ENCODE data around the gene RIPK3. TPM values are rescaled to one million over a fixed set of nuclear protein-coding genes. Genes with fewer than 3 reads are reported as not detected.

Gene RIPK3
- total and polyA plus RNA-seq, 8 donors: 6.4 to 42.6 (median 13.5) TPM

- 8 to 16% (median 14%) methylated on average over 42 to 56 of the region's 56 CpGs for WGBS, 5 donors
- H3K27ac ChIP-seq: peak overlapping the region in 3 of 5 donors; percentile 38 to 81 (median 47)
- peaks cover 0 to 29% (median 8%) of the 10 kb centered on the region in 3 donors for H3K27me3 ChIP-seq
- H3K9me3 ChIP-seq: no peaks in the 10 kb centered on the region
- DNase-seq: peak; percentile 82 to 91
- intact Hi-C loops (cut with DNase I; ENCODE audit: low total_unique reads): loop anchor here (5.0 kb wide), 1 partner anchor 100 kb away; no protein-coding TSS in a partner anchor
- peaks cover 34 to 86% (median 39%) of the 10 kb centered on the region in 4 donors for H3K4me1 ChIP-seq
- H3K36me3 ChIP-seq: peaks cover 2 to 19% (median 14%) of the 10 kb centered on the region in 4 donors
- peak overlapping the region; percentile 31 to 54 (median 36) for H3K4me3 ChIP-seq
- no peak for TF ChIP-seq POLR2A (IDR thresholded peaks at IDR 0.05)
- peak; percentile 6 to 44 (median 14) for TF ChIP-seq POLR2AphosphoS5 (IDR thresholded peaks at IDR 0.05)
- peak in 5 of 7 experiments; percentile 63 to 87 (median 83) for TF ChIP-seq CTCF (IDR thresholded peaks at IDR 0.05)
- TF ChIP-seq EP300 (IDR thresholded peaks at IDR 0.05): no peak
Measured at GRCh38 chr14:24332268-24332993, 7.4 kb downstream of the RIPK3 start.

- intact Hi-C loops (cut with DNase I; ENCODE audit: low total_unique reads): loop anchor here (5.0 kb wide), 1 partner anchor 101 kb away; no protein-coding TSS in a partner anchor
- Histone ChIP-seq H3K36me3 (peaks cover 0 to 13% (median 8%) of the 10 kb centered on the region in 4 donors), H3K4me1 (peaks cover 34 to 88% (median 42%) of the 10 kb centered on the region in 4 donors), H3K27ac (peak overlapping the region in 1 of 5 donors; percentile 81), H3K4me3 (peak overlapping the region in 2 of 4 donors; percentile 38 to 54), H3K27me3 (peaks cover 0 to 29% (median 8%) of the 10 kb centered on the region in 3 donors), H3K9me3 (no peaks in the 10 kb centered on the region)
- no peak for DNase-seq
- no peak for TF ChIP-seq POLR2A (IDR thresholded peaks at IDR 0.05)
- TF ChIP-seq EP300 (IDR thresholded peaks at IDR 0.05): no peak
- TF ChIP-seq POLR2AphosphoS5 (IDR thresholded peaks at IDR 0.05): no peak
- TF ChIP-seq CTCF (IDR thresholded peaks at IDR 0.05): no peak
- 48 to 53% (median 52%) methylated on average over 23 to 26 of the region's 26 CpGs for WGBS, 5 donors
Measured at GRCh38 chr14:24331731-24332267, 8.0 kb downstream of the RIPK3 start.

GRCh38 chr14:24330973-24331674 is 8.7 kb downstream of the RIPK3 start:
- Histone ChIP-seq H3K27me3 (peaks cover 0 to 29% (median 8%) of the 10 kb centered on the region in 3 donors), H3K4me1 (peaks cover 34 to 85% (median 42%) of the 10 kb centered on the region in 4 donors), H3K36me3 (peaks cover 0 to 6% (median 2%) of the 10 kb centered on the region in 4 donors), H3K9me3 (no peaks in the 10 kb centered on the region), H3K4me3 (no peak overlapping the region), H3K27ac (no peak overlapping the region)
- intact Hi-C loops (cut with DNase I; ENCODE audit: low total_unique reads): loop anchor here (5.0 kb wide), 1 partner anchor 101 kb away; no protein-coding TSS in a partner anchor
- TF ChIP-seq POLR2A (IDR thresholded peaks at IDR 0.05): no peak
- no peak for TF ChIP-seq POLR2AphosphoS5 (IDR thresholded peaks at IDR 0.05)
- no peak for TF ChIP-seq CTCF (IDR thresholded peaks at IDR 0.05)
- TF ChIP-seq EP300 (IDR thresholded peaks at IDR 0.05): no peak
- 87 to 93% (median 91%) methylated on average over 6 to 10 of the region's 10 CpGs for WGBS, 5 donors
- no peak for DNase-seq

- H3K27ac ChIP-seq: peak overlapping the region in 3 of 5 donors; percentile 37 to 50 (median 49)
- WGBS, 5 donors: 65 to 73% (median 71%) methylated on average over 9 of the region's 9 CpGs
- intact Hi-C loops (cut with DNase I; ENCODE audit: low total_unique reads): loop anchor here (5.0 kb wide), 1 partner anchor 103 kb away; no protein-coding TSS in a partner anchor
Measured at GRCh38 chr14:24329736-24330135, 10.1 kb downstream of the RIPK3 start.

More at GRCh38 chr14:24329736-24330135, 10.1 kb downstream of the RIPK3 start:
- DNase-seq: peak in 1 of 2 donors; percentile 62
- no peaks in the 10 kb centered on the region for H3K9me3 ChIP-seq
- no peak overlapping the region for H3K4me3 ChIP-seq
- peaks cover 30 to 71% (median 38%) of the 10 kb centered on the region in 4 donors for H3K4me1 ChIP-seq
- TF ChIP-seq POLR2AphosphoS5 (IDR thresholded peaks at IDR 0.05): peak in 1 of 3 donors; percentile 33
- TF ChIP-seq EP300 (IDR thresholded peaks at IDR 0.05): no peak
- TF ChIP-seq CTCF (IDR thresholded peaks at IDR 0.05): no peak
- no peak for TF ChIP-seq POLR2A (IDR thresholded peaks at IDR 0.05)
- peaks cover 0 to 17% (median 8%) of the 10 kb centered on the region in 3 donors for H3K27me3 ChIP-seq
- no peaks in the 10 kb centered on the region for H3K36me3 ChIP-seq
